K562 (cell line): ENCODE results near the gene SP6. TPM values are rescaled to one million over a fixed set of nuclear protein-coding genes. Genes with fewer than 3 reads are reported as not detected.

Source experiments
- ATAC-seq: fragments of 200-7000 bp; cut with Tn5 transposase; 3 replicates; pipeline ENCODE4 v1.9.1; 2020; ENCODE audit warnings: moderate library complexity
- BruUV-seq: library from RNA; stranded (reverse); fragments of 400-500 nt; replicated peaks from 2 replicates; lab custom pipeline; 2021; lab: Mats Ljungman, UMichigan
- CTCF ChIA-PET: fragments of 300-600 bp; formaldehyde crosslinking; extraction: SDS; loops from one replicate; lab custom pipeline; 2021; ENCODE audit warnings: low intra/inter-chr PET ratio; lab: Yijun Ruan, JAX
- POLR2A ChIA-PET: fragments of 300-600, 350-650 bp; sonication (Branson Sonifier 250); formaldehyde crosslinking; extraction: SDS; loops from one replicate; lab custom pipeline; 2021; ENCODE audit warnings: antibody characterized with exemption, inconsistent platforms; lab: Yijun Ruan, JAX
- DNase-seq, 4 experiments: peaks; one replicate each; pipeline versions ENCODE4 v3.0.0 to v3.0.0-alpha.2; 2011 to 2018; ENCODE audit warnings: low spot score in 3 of 4, mixed read lengths in 3 of 4; ENCODE audit errors: extremely low read depth in 1 of 4
- FAIRE-seq: peaks from 2 replicates; lab custom pipeline; 2011; peaks lifted over from hg19 to GRCh38; lab: Jason Lieb, UNC
- H2AFZ ChIP-seq: 2 replicates; pipeline ENCODE4 v1.6.0; 2011; ENCODE audit warnings: low read depth, low read length, control low read depth, inconsistent platforms
- H3K27ac ChIP-seq: fragments of 200-600 bp; 3 replicates; pipeline ENCODE4 v1.8.0; 2011; ENCODE audit warnings: low read depth, mild to moderate bottlenecking, control low read depth, inconsistent platforms, low read length, moderate library complexity, mixed read lengths; ENCODE audit errors: extremely low read depth
- H3K27me3 ChIP-seq, 2 experiments: fragments of 300-600 bp in 1 of 2; 2 replicates in 1 of 2; 3 replicates in 1 of 2; pipeline versions ENCODE4 v1.6.0 to v1.8.0; 2011; ENCODE audit warnings: inconsistent platforms in 2 of 2, low read length in 2 of 2, mild to moderate bottlenecking in 1 of 2, mixed read lengths in 1 of 2, moderate library complexity in 1 of 2; ENCODE audit not compliant: control insufficient read depth in 2 of 2, insufficient read depth in 2 of 2
- H3K36me3 ChIP-seq: fragments of 300-600 bp; 3 replicates; pipeline ENCODE4 v1.8.0; 2011; ENCODE audit warnings: mild to moderate bottlenecking, low read length, inconsistent platforms; ENCODE audit not compliant: control insufficient read depth, insufficient read depth
- H3K4me1 ChIP-seq, 2 experiments: fragments of 200-600 bp in 1 of 2; replicated peaks in 1 of 2; 2 replicates in 1 of 2; 3 replicates in 1 of 2; pipeline versions ENCODE4 v1.5.1 to v1.8.0; 2011; ENCODE audit warnings: inconsistent platforms in 2 of 2, low read length in 2 of 2, mild to moderate bottlenecking in 1 of 2, mixed read lengths in 1 of 2, moderate library complexity in 1 of 2; ENCODE audit not compliant: control insufficient read depth in 2 of 2, insufficient read depth in 2 of 2
- H3K4me2 ChIP-seq: 2 replicates; pipeline ENCODE4 v1.6.1; 2011; ENCODE audit warnings: low read length, control low read depth, inconsistent platforms, mixed read lengths; ENCODE audit not compliant: insufficient read depth
- H3K4me3 ChIP-seq: fragments of 200-600 bp; sonication (generic), shearing (Covaris generic); 2 replicates; pipeline ENCODE4 v1.5.1; 2016; ENCODE audit warnings: control low read depth, inconsistent platforms
- H3K79me2 ChIP-seq: fragments of 200-600 bp; 3 replicates; pipeline ENCODE4 v1.8.0; 2011; ENCODE audit warnings: low read length, inconsistent platforms; ENCODE audit not compliant: control insufficient read depth, insufficient read depth
- H3K9ac ChIP-seq, 2 experiments: 2 replicates each; pipeline versions ENCODE4 v1.6.0 to v1.6.1; 2011; ENCODE audit warnings: low read depth in 2 of 2, low read length in 2 of 2, control low read depth in 1 of 2, inconsistent platforms in 1 of 2, mild to moderate bottlenecking in 1 of 2, mixed read lengths in 1 of 2; ENCODE audit not compliant: insufficient read depth in 1 of 2
- H3K9me1 ChIP-seq: one replicate; pipeline ENCODE4 v1.6.0; 2011; ENCODE audit warnings: inconsistent platforms, mild to moderate bottlenecking, low read length, moderate library complexity; ENCODE audit not compliant: control insufficient read depth, insufficient read depth
- H3K9me3 ChIP-seq: replicated peaks from 2 replicates; pipeline ENCODE4 v1.5.1; 2011; ENCODE audit warnings: low read depth, low read length, inconsistent platforms; ENCODE audit not compliant: control insufficient read depth, insufficient read depth
- H4K20me1 ChIP-seq: replicated peaks from 2 replicates; pipeline ENCODE4 v1.6.1; 2011; ENCODE audit warnings: low read length, inconsistent platforms, mixed read lengths; ENCODE audit not compliant: control insufficient read depth, insufficient read depth
- CBX3 ChIP-seq, 2 experiments: IDR thresholded peaks; 1 replicate in 1 of 2; 2 replicates in 1 of 2; pipeline ENCODE4 v1.6.1; 2012; ENCODE audit warnings: inconsistent platforms in 2 of 2, low read length in 2 of 2, borderline replicate concordance in 1 of 2, control low read depth in 1 of 2
- HSF4 ChIP-seq: fragments of 250-450 bp; sonication (Bioruptor Pico); IDR thresholded peaks from 2 replicates; pipeline ENCODE4 v2.1.2; 2022; ENCODE audit warnings: mild to moderate bottlenecking, moderate library complexity, borderline replicate concordance
- TARDBP ChIP-seq: fragments of 450-650 bp; IDR thresholded peaks from 2 replicates; pipeline ENCODE4 v1.6.1; 2016
- U2AF2 ChIP-seq: fragments of 200-400 bp; formaldehyde crosslinking; optimal IDR thresholded peaks from 2 replicates; pipeline ENCODE3; 2017; ENCODE audit warnings: low read depth, mild to moderate bottlenecking, low read length
- ZKSCAN1 ChIP-seq: fragments of 150-350 bp; IDR thresholded peaks from 2 replicates; pipeline ENCODE4 v1.6.1; 2016; ENCODE audit warnings: low read depth, low read length
- ZNF282 ChIP-seq: sonication (generic); formaldehyde crosslinking; IDR thresholded peaks from 2 replicates; pipeline ENCODE4 v1.8.1; 2023; ENCODE audit warnings: missing genetic modification reagents
- WGBS: fragments of 100-300 bp; shearing (Covaris generic); methylation state at CpG from one replicate; pipeline ENCODE4 v1.1.6; 2016; ENCODE audit warnings: low coverage, mixed read lengths; ENCODE audit not compliant: insufficient coverage; ENCODE audit errors: missing lambda C conversion rate; 5-methylcytosine and 5-hydroxymethylcytosine counted together
- in situ Hi-C: fragments of 300-500 bp; cut with MboI; formaldehyde crosslinking; loops from 4 replicates; pipeline ENCODE4 v1.15.0; 2018; ENCODE audit warnings: inconsistent platforms, mixed read lengths
- intact Hi-C: fragments of 100-400 bp; cut with micrococcal nuclease; formaldehyde crosslinking; loops from 2 replicates; pipeline ENCODE4 v1.14.2; 2022
- polyA plus RNA-seq, 8 experiments: library from polyadenylated mRNA; depleted of rRNA in 4 of 8; stranded (reverse) in 5 of 8; unstranded in 3 of 8; fragments of >200 nt; fragmentation: Nextera tagmentation in 2 of 8; fragmentation: Illumina TruSeq in 1 of 8; extraction: Ambion mirVana in 2 of 8; extraction: Trizol in 1 of 8; gene quantifications; 2 replicates each; pipeline versions ENCODE4 v1.2.1 to v1.2.3, GENCODE V29; 2011 to 2014; ENCODE audit warnings: inconsistent platforms in 1 of 8, missing spikeins in 1 of 8
- total RNA-seq, 7 experiments: library from RNA; depleted of rRNA in 6 of 7; stranded (reverse); fragments of >200 nt in 6 of 7; fragmentation: Illumina TruSeq in 2 of 7; extraction: Trizol in 2 of 7; gene quantifications; 2 replicates each; pipeline versions ENCODE4 v1.2.1 to v1.2.3, GENCODE V29; 2011 to 2021; ENCODE audit warnings: low replicate concordance in 1 of 7

SP6 gene
- total and polyA plus RNA-seq, 9 of the 15 experiments (the other 6 are each of a cell fraction or from before 2014, with no cell fraction given), result 0.11 to 7.9 (median 2.2) TPM

GRCh38 chr17:47804461-47804860 lies 46.5 kb downstream of the SP6 start:
- FAIRE-seq (no peak), DNase-seq (no peak), ATAC-seq (no peak)
- no peaks in the 10 kb centered on the region for H3K9me1 ChIP-seq
- peaks cover 0 to 29% of the 10 kb centered on the region in 2 experiments; a peak in 3 of 5 replicates for H3K27me3 ChIP-seq
- H2AFZ ChIP-seq, result no peak overlapping the region
- no peaks in the 10 kb centered on the region for H3K79me2 ChIP-seq
- WGBS, result 0% methylated on average over 3 of the region's 3 CpGs
- CTCF ChIA-PET, result interaction anchor here (0.6 kb wide), 1 partner anchor 1069 kb away, joined by 3 read pairs; no protein-coding TSS in a partner anchor
- H3K4me3 ChIP-seq, result no peak overlapping the region
- H4K20me1 ChIP-seq, result peaks cover 16% of the 10 kb centered on the region; the same call in 1 of the 2 replicates
- no peak overlapping the region for H3K27ac ChIP-seq
- POLR2A ChIA-PET, result no interaction called here
- no peaks in the 10 kb centered on the region for H3K9me3 ChIP-seq
- TF ChIP-seq ZNF282 (CRISPR knock-in tag), result no peak
- no peak for TF ChIP-seq TARDBP
- no peak for TF ChIP-seq HSF4 (CRISPR knock-in tag)
- TF ChIP-seq ZKSCAN1, result no peak
- no peak for TF ChIP-seq CBX3 (IDR thresholded peaks at IDR 0.05; ENCODE audit: borderline replicate concordance in 1 of 2, low read length in 2 of 2)
- no peak for TF ChIP-seq U2AF2
- TF ChIP-seq, all 486 proteins: peak for 0
- no peak overlapping the region for H3K4me2 ChIP-seq
- peaks cover 1 to 19% of the 10 kb centered on the region in 2 experiments; a peak in 4 of 5 replicates for H3K4me1 ChIP-seq
- no TSS peak for BruUV-seq
- no peak overlapping the region; a peak in 1 of 4 replicates for H3K9ac ChIP-seq
- in situ Hi-C loops (no loop called here), intact Hi-C loops (loop anchor here (5.0 kb wide), 1 partner anchor 107 kb away; no protein-coding TSS in a partner anchor)
- H3K36me3 ChIP-seq, result peaks cover 20% of the 10 kb centered on the region; the same call in 1 of the 3 replicates
